PC-9 (cell line): ENCODE results near the gene NR4A1. TPM values are rescaled to one million over a fixed set of nuclear protein-coding genes. Genes with fewer than 3 reads are reported as not detected.

Experiments used
- BruUV-seq: library from RNA; stranded (reverse); fragments of 400-500 nt; replicated peaks from 2 replicates; lab custom pipeline; 2021; lab: Mats Ljungman, UMichigan
- CTCF ChIA-PET: fragments of 300-600 bp; sonication (Branson Sonifier 250); formaldehyde crosslinking; loops from one replicate; lab custom pipeline; 2022; ENCODE audit warnings: antibody characterized with exemption; lab: Charles Lee
- POLR2A ChIA-PET: fragments of 300-600 bp; sonication (Branson Sonifier 250); formaldehyde crosslinking; loops from one replicate; lab custom pipeline; 2022; ENCODE audit warnings: antibody characterized with exemption; ENCODE audit not compliant: unreplicated experiment; lab: Charles Lee
- DNase-seq, 2 experiments: peaks; one replicate each; pipeline versions ENCODE4 v3.0.0 to v3.0.0-alpha.2; 2015 to 2022; ENCODE audit warnings: mixed read lengths in 1 of 2
- H2AFZ ChIP-seq: fragments of 200-600 bp; sonication (generic); 2 replicates; pipeline ENCODE4 v1.8.1; 2017; ENCODE audit warnings: antibody characterized with exemption
- H3F3A ChIP-seq: fragments of 200-600 bp; sonication (generic); 2 replicates; pipeline ENCODE4 v1.8.1; 2017; ENCODE audit warnings: antibody characterized with exemption, mild to moderate bottlenecking, low read depth; ENCODE audit not compliant: insufficient read depth
- H3K27ac ChIP-seq: fragments of 200-600 bp; sonication (generic); 2 replicates; pipeline ENCODE4 v1.6.1; 2016; ENCODE audit warnings: mixed run types
- H3K27me3 ChIP-seq: fragments of 200-600 bp; sonication (generic); 2 replicates; pipeline ENCODE4 v1.6.1; 2016; ENCODE audit warnings: low read depth, mixed run types; ENCODE audit not compliant: insufficient read depth
- H3K36me3 ChIP-seq: fragments of 200-600 bp; sonication (generic); 2 replicates; pipeline ENCODE4 v1.6.1; 2016; ENCODE audit warnings: low read depth, mixed run types
- H3K4me1 ChIP-seq: fragments of 200-600 bp; sonication (generic); replicated peaks from 2 replicates; pipeline ENCODE4 v1.6.1; 2016; ENCODE audit warnings: mixed run types; ENCODE audit not compliant: insufficient read depth
- H3K4me2 ChIP-seq: fragments of 200-600 bp; sonication (generic); 2 replicates; pipeline ENCODE4 v1.6.1; 2017; ENCODE audit warnings: mixed run types
- H3K4me3 ChIP-seq: fragments of 200-600 bp; sonication (generic); 2 replicates; pipeline ENCODE4 v1.6.1; 2016; ENCODE audit warnings: mixed run types
- H3K79me2 ChIP-seq: fragments of 200-600 bp; sonication (generic); 2 replicates; pipeline ENCODE4 v1.6.1; 2017; ENCODE audit warnings: low read depth, mixed run types
- H3K9me2 ChIP-seq: fragments of 200-600 bp; sonication (generic); 2 replicates; pipeline ENCODE4 v1.8.1; 2017; ENCODE audit warnings: mild to moderate bottlenecking; ENCODE audit not compliant: insufficient read depth
- H3K9me3 ChIP-seq: fragments of 200-600 bp; sonication (generic); 2 replicates; pipeline ENCODE4 v1.8.1; 2016; ENCODE audit warnings: low read depth; ENCODE audit not compliant: insufficient read depth
- H4K20me1 ChIP-seq: fragments of 200-600 bp; sonication (generic); 2 replicates; pipeline ENCODE4 v1.8.1; 2017; ENCODE audit not compliant: insufficient read depth
- CTCF ChIP-seq: fragments of 200-600 bp; sonication (generic); conservative IDR thresholded peaks from 2 replicates; pipeline ENCODE4 v1.6.1; 2017; ENCODE audit warnings: mixed run types, antibody characterized with exemption, mild to moderate bottlenecking, moderate library complexity
- EZH2 ChIP-seq: fragments of 200-600 bp; sonication (generic); IDR thresholded peaks from 2 replicates; pipeline ENCODE4 v1.8.0; 2017; ENCODE audit warnings: antibody characterized with exemption, low read depth
- intact Hi-C: fragments of 100-400 bp; cut with micrococcal nuclease; formaldehyde crosslinking; loops from one replicate; pipeline ENCODE4 v1.10.0; 2022; ENCODE audit not compliant: unreplicated experiment
- total RNA-seq: library from RNA; stranded (reverse); gene quantifications from 2 replicates; pipeline ENCODE4 v1.2.3, GENCODE V29; 2021

NR4A1 gene
- total RNA-seq, 1 experiment from 2014 or later: 6.5 TPM

DNA sequence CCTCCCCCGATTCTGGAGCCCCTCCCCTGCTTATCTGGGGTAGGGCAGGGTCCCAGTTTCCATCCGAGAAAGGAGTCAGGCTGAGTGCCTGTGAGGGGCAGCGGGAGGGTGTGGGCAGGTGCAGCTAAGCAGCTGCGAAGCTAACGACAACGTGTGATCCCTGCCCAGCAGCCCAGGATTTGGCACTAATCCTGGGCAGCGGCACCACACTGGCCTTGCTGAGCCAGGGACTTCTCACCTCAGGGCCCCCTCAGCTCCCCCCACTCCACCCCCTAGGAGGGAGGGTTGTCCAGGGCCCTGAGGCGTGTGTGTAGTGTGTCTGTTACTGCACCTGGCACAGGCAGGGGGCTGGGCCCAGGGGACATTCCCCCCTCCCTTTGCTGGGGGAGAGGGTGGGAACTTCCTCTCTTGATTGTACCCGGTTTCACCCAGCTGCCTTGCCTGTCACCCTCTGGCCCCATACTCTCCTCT, 30.1 kb downstream of the NR4A1 start:
- Histone ChIP-seq H4K20me1 (peaks cover 8% of the 10 kb centered on the region; the same call in 1 of the 2 replicates), H3K9me3 (no peaks in the 10 kb centered on the region), H3K4me1 (no peaks in the 10 kb centered on the region), H3K27ac (no peak overlapping the region), H3K36me3 (no peaks in the 10 kb centered on the region), H3K79me2 (no peaks in the 10 kb centered on the region), H3K4me3 (no peak overlapping the region), H2AFZ (no peak overlapping the region), H3K27me3 (no peaks in the 10 kb centered on the region), H3F3A (peaks cover 11% of the 10 kb centered on the region; the same call in 1 of the 2 replicates), H3K4me2 (no peak overlapping the region), H3K9me2 (no peaks in the 10 kb centered on the region)
- ChIA-PET CTCF (interaction anchor here (0.5 to 0.6 kb wide), 2 partner anchors 20 to 58 kb away, joined by 3 to 11 read pairs; no protein-coding TSS in a partner anchor), POLR2A (no interaction called here)
- TF ChIP-seq CTCF (no peak), EZH2 (no peak)
- intact Hi-C loops: no loop called here
- DNase-seq: no peak
- BruUV-seq: no TSS peak

GRCh38 chr12:52082026-52082668, 30.9 kb downstream of the NR4A1 start:
- no peak for DNase-seq
- no peaks in the 10 kb centered on the region for H3K36me3 ChIP-seq
- H3F3A ChIP-seq: peaks cover 11% of the 10 kb centered on the region; the same call in 1 of the 2 replicates
- H3K79me2 ChIP-seq: no peaks in the 10 kb centered on the region
- peaks cover 3% of the 10 kb centered on the region; the same call in 1 of the 2 replicates for H4K20me1 ChIP-seq
- no TSS peak for BruUV-seq
- no peak for TF ChIP-seq CTCF
- TF ChIP-seq EZH2: no peak
- no peak overlapping the region for H3K4me2 ChIP-seq
- H3K4me1 ChIP-seq: no peaks in the 10 kb centered on the region
- ChIA-PET CTCF (interaction anchor here (1.7 kb wide), 1 partner anchor 56 kb away, joined by 20 read pairs; no protein-coding TSS in a partner anchor), POLR2A (no interaction called here)
- H3K9me3 ChIP-seq: no peaks in the 10 kb centered on the region
- no peaks in the 10 kb centered on the region for H3K27me3 ChIP-seq
- no peaks in the 10 kb centered on the region for H3K9me2 ChIP-seq
- no peak overlapping the region for H2AFZ ChIP-seq
- H3K4me3 ChIP-seq: no peak overlapping the region
- intact Hi-C loops: no loop called here
- H3K27ac ChIP-seq: no peak overlapping the region

DNA sequence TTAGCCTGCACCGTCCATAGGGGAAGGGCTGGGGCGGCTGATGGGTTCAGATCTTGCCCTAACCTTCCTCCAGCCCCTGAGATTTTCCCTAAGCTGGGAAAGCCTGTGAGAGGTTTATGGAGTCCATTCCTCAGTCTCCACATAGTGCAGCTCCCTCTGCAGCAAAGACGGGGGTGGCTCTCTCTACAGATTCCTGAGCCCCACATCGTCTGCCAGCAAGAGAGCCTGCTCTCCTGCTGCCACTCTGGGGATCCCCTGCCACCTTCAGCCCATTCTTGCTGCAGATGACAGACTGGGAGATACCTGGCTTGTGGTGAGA, 31.4 kb downstream of the NR4A1 start:
- Histone ChIP-seq H3K9me2 (no peaks in the 10 kb centered on the region), H3K27ac (no peak overlapping the region), H3K36me3 (no peaks in the 10 kb centered on the region), H3K9me3 (no peaks in the 10 kb centered on the region), H3K4me2 (no peak overlapping the region), H2AFZ (no peak overlapping the region), H3K79me2 (no peaks in the 10 kb centered on the region), H3K27me3 (no peaks in the 10 kb centered on the region), H3K4me3 (no peak overlapping the region), H3K4me1 (no peaks in the 10 kb centered on the region), H3F3A (peaks cover 11% of the 10 kb centered on the region; the same call in 1 of the 2 replicates), H4K20me1 (peaks cover 3% of the 10 kb centered on the region; the same call in 1 of the 2 replicates)
- BruUV-seq: no TSS peak
- DNase-seq: no peak
- intact Hi-C loops: no loop called here
- no peak for TF ChIP-seq CTCF
- TF ChIP-seq EZH2: no peak
- ChIA-PET POLR2A (no interaction called here), CTCF (interaction anchor here (0.6 to 1.7 kb wide), 2 partner anchors 57 to 979 kb away, joined by 3 to 20 read pairs; no protein-coding TSS in a partner anchor)
